Effector memory CD4-positive, alpha-beta T cell (primary cell): ENCODE results near the gene ANLN.
A peak's percentile ranks its signal among the peaks of the same experiment; 100 is the strongest.
"Not testable (repeated sequence)": the region's sequence is repeated elsewhere in the genome, so short reads cannot be mapped to it uniquely, and the experiment has no call there.

Experiments used
- DNase-seq, 3 donors: peaks; one replicate each; pipeline ENCODE4 v3.0.0-alpha.2; 2020
- H3K27ac ChIP-seq: 2 replicates; pipeline ENCODE4 v1.7.0; 2013; ENCODE audit warnings: mild to moderate bottlenecking, low read length, moderate library complexity; ENCODE audit not compliant: insufficient read depth, poor library complexity, severe bottlenecking
- H3K27me3 ChIP-seq: replicated peaks from 2 replicates; pipeline ENCODE4 v1.7.0; 2013; ENCODE audit warnings: mild to moderate bottlenecking, low read length; ENCODE audit not compliant: insufficient read depth, control insufficient read depth, poor library complexity, severe bottlenecking
- H3K36me3 ChIP-seq: 2 replicates; pipeline ENCODE4 v1.7.0; 2013; ENCODE audit warnings: mild to moderate bottlenecking, low read length, moderate library complexity; ENCODE audit not compliant: control insufficient read depth, insufficient read depth
- H3K4me1 ChIP-seq: 2 replicates; pipeline ENCODE4 v1.7.0; 2013; ENCODE audit warnings: low read length, mild to moderate bottlenecking; ENCODE audit not compliant: control insufficient read depth, insufficient read depth, poor library complexity, severe bottlenecking
- H3K4me3 ChIP-seq: 2 replicates; pipeline ENCODE4 v1.7.0; 2013; ENCODE audit warnings: low read length, low read depth, mild to moderate bottlenecking; ENCODE audit not compliant: insufficient read depth, poor library complexity, severe bottlenecking
- H3K9me3 ChIP-seq: 2 replicates; pipeline ENCODE4 v1.7.0; 2013; ENCODE audit warnings: mild to moderate bottlenecking, low read length, moderate library complexity; ENCODE audit not compliant: control insufficient read depth

Gene ANLN

DNA sequence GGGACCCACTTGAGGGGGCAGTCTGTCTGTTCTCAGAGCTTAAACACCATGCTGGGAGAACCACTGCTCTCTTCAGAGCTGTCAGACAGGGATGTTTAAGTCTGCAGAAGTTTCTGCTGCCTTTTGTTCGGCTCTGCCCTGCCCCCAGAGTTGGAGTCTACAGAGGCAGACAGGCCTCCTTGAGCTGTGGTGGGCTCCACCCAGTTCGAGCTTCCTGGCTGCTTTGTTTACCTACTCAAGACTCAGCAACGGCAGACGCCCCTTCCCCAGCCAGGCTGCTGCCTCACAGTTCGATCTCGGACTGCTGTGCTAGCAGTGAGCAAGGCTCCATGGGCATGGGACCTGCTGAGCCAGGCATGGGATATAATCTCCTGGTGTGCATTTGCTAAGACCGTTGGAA is 11.1 kb upstream of the ANLN start:
- H3K4me3 ChIP-seq, H3K27me3 ChIP-seq, H3K27ac ChIP-seq, H3K4me1 ChIP-seq, H3K36me3 ChIP-seq, H3K9me3 ChIP-seq, DNase-seq: not testable (repeated sequence)

DNA sequence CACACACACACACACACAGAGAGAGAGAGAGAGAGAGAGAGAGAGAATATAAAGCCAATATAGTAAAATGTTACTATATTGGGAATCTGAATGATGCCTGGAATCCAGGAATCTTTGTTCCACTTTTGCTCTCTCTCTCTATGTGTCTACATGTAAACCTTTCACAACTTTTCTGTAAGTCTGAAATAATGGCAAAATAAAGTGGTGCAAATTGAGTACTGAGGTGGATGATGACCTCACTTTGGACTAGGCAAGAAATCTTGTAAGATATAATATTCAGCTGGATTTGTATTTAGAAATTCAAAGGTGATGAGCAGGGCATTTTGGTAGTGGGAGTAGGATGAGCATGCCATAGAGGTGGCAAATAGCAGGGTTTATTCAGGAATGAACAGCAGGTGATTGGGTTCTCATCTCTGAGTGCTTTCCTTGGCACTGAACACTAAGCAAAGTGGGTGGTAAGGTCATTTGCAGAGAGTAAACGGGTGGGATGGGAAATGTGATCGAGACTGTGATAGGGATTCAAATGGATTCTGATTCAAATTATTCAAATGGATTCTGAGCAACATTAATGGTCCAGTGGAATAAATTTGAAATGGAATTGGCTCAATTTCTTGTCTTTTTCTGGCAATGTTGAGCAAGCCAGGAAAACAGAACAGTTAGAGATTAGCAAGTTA is 9.7 kb upstream of the ANLN start:
- Histone ChIP-seq H3K36me3 (no peaks in the 10 kb centered on the region), H3K9me3 (no peaks in the 10 kb centered on the region), H3K27ac (no peak overlapping the region), H3K27me3 (no peaks in the 10 kb centered on the region), H3K4me1 (no peaks in the 10 kb centered on the region), H3K4me3 (no peak overlapping the region)
- no peak for DNase-seq

DNA sequence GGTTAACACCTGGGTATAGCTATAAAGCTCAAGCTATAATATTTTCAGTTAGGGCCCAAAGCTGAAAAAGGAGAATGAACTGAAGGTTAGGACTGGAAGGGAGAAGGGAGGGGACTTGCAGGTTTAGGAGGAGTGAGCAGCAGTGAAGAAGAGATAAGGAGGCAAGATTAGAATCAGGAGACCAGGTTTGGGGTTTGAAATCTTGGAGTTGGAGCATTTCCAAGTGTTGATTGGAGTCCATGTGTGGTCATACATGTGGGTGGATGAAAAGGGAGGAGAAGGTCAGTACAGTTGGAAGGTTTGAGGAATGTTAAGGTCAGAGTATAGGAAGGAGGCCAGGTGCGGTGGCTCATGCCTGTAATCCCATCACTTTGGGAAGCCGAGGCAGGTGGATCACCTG is 8.6 kb upstream of the ANLN start:
- Histone ChIP-seq H3K27me3 (no peaks in the 10 kb centered on the region), H3K36me3 (no peaks in the 10 kb centered on the region), H3K27ac (no peak overlapping the region), H3K4me3 (no peak overlapping the region), H3K4me1 (no peaks in the 10 kb centered on the region), H3K9me3 (no peaks in the 10 kb centered on the region)
- no peak for DNase-seq

DNA sequence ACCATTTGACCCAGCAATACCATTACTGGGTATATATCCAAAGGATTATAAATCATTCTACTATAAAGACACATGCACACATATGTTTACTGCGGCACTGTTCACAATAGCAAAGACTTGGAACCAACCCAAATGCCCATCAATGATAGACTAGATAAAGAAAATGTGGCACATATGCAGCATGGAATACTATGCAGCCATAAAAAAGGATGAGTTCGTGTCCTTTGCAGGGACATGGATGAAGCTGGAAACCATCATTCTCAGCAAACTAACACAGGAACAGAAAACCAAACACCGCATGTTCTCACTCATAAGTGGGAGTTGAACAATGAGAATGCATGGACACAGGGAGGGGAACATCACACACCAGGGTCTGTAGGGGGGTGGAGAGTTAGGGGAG is 6.4 kb upstream of the ANLN start:
- not testable (repeated sequence) for H3K9me3 ChIP-seq, H3K27ac ChIP-seq, H3K4me1 ChIP-seq, H3K36me3 ChIP-seq, DNase-seq, H3K27me3 ChIP-seq, H3K4me3 ChIP-seq

- not testable (repeated sequence) for H3K9me3 ChIP-seq, H3K27ac ChIP-seq, H3K4me1 ChIP-seq, H3K4me3 ChIP-seq, DNase-seq, H3K36me3 ChIP-seq, H3K27me3 ChIP-seq
Measured at GRCh38 chr7:36385646-36386045, 4.0 kb upstream of the ANLN start.

- H3K4me1 ChIP-seq = no peaks in the 10 kb centered on the region
- no peaks in the 10 kb centered on the region for H3K27me3 ChIP-seq
- no peak overlapping the region for H3K27ac ChIP-seq
- DNase-seq = no peak
- no peaks in the 10 kb centered on the region for H3K36me3 ChIP-seq
- no peaks in the 10 kb centered on the region for H3K9me3 ChIP-seq
- H3K4me3 ChIP-seq = no peak overlapping the region
Measured at GRCh38 chr7:36387435-36388231, 2.0 kb upstream of the ANLN start.

GRCh38 chr7:36388423-36388822 is 1.2 kb upstream of the ANLN start:
- no peak for DNase-seq
- Histone ChIP-seq H3K9me3 (no peaks in the 10 kb centered on the region), H3K4me3 (no peak overlapping the region), H3K27me3 (no peaks in the 10 kb centered on the region), H3K36me3 (no peaks in the 10 kb centered on the region), H3K27ac (no peak overlapping the region), H3K4me1 (no peaks in the 10 kb centered on the region)

DNA sequence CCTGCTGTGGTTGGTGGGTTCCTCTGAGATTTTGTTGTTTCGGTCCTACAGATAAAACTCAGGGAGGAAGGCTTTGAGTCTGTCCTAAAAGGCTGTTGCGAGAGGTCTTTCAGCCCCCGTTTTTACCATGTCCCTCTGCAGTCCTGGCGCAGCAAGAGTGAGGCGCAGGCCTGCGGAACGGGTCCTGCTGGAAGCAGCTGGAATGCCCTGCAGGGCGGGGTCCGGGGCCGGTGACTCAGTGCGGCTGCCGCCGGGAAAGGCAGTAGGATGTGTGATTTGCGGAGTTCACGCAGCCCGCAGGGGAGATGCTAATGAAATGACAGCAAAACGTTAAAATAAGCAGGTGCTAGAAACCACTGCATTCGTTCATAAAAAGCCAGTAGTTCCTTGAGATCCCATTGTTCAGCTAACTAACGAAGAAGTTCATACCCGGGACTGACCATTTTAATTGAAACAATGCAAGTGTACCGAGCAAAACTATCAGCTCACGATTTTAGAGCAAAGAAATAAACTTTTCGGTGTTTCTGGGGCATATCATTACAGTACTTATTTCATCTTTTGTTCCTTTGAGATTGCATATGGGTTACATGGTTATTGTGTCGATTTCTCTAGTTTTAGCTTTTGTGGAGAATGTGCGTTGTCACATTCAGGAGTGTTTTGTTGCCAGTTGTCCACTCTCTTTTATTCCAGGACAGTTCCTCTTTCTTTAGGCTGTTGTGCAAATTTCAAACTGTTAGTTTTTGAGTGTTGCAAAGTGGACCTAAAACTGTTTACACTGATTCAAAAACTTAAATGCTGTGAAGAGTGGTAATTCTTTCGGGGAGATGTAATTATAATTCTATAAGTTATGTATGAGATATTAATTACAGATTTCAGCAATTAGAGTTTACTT is 783 bp downstream of the ANLN start:
- no peaks in the 10 kb centered on the region for H3K36me3 ChIP-seq
- peak overlapping the region; percentile 47 for H3K27ac ChIP-seq
- H3K9me3 ChIP-seq = no peaks in the 10 kb centered on the region
- peak; percentile 28 to 32 (median 29) for DNase-seq
- peak overlapping the region; percentile 95 for H3K4me3 ChIP-seq
- H3K27me3 ChIP-seq = no peaks in the 10 kb centered on the region
- no peaks in the 10 kb centered on the region for H3K4me1 ChIP-seq

DNA sequence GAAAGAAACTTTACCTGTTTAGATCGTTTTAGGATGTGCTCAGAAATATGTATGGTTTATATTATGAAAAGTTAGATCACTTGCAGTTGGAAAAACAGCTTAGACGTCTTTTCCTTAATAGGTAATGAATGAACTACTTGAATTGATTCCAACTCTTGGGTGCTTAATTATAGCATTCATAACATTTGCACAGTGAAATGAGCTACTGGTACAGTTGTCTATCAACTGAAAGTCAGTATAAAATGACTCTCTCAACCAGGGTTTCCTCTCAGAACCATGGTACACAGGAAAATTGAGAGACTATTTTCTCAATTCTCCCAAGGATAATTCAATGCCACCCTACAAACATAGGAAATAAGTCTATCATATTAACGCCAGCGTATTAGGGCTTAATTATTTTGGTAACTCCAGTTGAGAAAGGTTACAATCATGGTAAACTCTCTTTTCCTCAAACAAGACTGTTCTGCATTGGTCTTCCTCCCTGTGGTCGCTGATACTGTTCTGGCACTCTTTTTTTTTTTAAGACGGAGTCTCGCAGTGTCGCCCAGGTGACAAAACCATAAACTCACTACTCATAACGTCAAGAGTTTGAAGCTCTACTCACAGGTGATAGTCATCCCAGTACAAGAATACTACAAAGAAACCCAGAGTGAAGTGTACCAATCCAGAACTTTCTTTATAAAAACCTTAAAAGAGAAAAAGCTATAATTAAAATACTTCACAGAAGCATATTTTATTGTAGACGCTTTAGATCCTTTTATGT is 2.0 kb downstream of the ANLN start:
- Histone ChIP-seq H3K36me3 (no peaks in the 10 kb centered on the region), H3K4me3 (no peak overlapping the region), H3K4me1 (no peaks in the 10 kb centered on the region), H3K27me3 (no peaks in the 10 kb centered on the region), H3K27ac (no peak overlapping the region), H3K9me3 (no peaks in the 10 kb centered on the region)
- no peak for DNase-seq
